ENCODE data around the gene RNF213.

Gene RNF213

GRCh38 chr17:80422981-80423380, 162.3 kb downstream of the RNF213 start:
- DNase-seq (ENCODE audit: low read depth, low spot score) = no peak

DNA sequence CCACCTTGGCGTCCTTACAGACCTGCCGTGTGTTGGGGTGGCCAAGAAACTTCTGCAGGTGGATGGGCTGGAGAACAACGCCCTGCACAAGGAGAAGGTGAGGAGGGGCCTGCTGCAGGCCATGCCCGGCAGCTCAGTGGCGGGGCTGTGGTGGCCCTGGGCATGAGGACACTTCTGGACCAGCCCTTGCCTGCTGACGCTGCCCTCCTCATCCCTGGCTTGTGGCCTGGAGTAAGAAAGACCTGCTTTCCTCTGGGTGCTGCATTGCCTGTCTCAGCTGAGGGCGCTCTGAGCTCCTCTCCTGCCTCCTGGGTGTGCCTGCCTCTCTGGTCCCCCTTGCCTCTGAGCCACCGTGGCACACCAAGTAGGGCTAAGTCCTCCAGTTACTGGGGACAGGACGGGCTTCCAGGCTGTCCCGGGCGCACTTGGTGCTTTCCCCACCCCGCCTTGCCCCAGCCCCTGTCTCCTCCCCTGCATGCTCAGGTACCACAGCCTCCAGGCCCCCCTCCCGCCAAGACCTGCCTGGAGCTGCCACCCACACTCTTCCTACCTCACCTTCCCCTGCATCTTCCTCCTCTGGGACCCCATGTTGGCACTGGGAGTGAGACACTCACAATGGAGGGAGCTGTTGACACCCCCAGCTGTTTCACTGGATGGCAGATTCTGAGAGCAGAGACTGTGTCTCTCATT, 163.0 kb downstream of the RNF213 start:
- H3K27ac ChIP-seq = no peak overlapping the region
- DNase-seq (ENCODE audit: low read depth, low spot score) = no peak

More at GRCh38 chr17:80422981-80423380, 162.3 kb downstream of the RNF213 start:
- no peak overlapping the region for H3K27ac ChIP-seq

- no peak overlapping the region for H3K27ac ChIP-seq
Observed at GRCh38 chr17:80424261-80424660, 163.6 kb downstream of the RNF213 start.

DNA sequence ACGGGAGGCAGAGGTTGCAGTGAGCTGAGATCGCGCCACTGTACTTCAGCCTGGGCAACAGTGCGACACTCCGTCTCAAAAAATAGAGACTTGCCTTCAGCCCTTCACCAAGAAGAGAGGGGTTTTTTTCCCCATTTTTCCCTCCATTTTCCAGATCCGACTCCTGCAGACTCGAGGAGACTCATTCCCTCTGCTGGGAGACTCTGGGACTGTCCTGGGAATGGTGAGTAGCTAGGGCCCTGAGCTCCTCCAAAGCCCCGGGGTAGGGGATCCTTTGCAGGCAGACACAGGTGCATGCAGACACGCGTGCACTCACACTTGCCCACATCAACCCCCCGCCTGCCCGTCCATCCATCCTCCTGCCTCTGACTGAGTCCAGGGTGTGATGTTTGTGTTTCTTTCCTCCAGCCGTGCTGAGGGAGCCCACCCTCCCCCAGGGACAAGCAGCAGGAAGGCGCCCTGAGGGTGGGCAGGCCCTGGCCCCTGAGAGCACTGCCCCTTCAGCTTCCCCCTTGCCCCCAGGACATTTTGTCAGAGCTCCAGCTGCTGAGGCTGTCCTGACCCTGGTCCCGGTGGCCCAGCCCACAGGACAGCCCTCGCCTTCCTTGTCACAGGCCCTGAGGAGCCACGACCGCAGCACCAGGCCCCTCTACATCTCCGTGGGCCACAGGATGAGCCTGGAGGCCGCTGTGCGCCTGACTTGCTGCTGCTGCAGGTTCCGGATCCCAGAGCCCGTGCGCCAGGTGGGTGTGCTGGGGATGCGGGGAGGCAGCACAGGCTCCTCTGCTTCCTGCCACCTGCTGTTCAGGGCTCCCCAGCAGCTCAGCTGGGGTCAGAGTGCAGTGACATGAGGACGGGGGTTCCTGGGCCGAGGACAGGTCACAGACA, 164.5 kb downstream of the RNF213 start:
- DNase-seq (ENCODE audit: low read depth, low spot score) = no peak
- no peak overlapping the region for H3K27ac ChIP-seq

More at GRCh38 chr17:80424261-80424660, 163.6 kb downstream of the RNF213 start:
- no peak for DNase-seq (ENCODE audit: low read depth, low spot score)

DNA sequence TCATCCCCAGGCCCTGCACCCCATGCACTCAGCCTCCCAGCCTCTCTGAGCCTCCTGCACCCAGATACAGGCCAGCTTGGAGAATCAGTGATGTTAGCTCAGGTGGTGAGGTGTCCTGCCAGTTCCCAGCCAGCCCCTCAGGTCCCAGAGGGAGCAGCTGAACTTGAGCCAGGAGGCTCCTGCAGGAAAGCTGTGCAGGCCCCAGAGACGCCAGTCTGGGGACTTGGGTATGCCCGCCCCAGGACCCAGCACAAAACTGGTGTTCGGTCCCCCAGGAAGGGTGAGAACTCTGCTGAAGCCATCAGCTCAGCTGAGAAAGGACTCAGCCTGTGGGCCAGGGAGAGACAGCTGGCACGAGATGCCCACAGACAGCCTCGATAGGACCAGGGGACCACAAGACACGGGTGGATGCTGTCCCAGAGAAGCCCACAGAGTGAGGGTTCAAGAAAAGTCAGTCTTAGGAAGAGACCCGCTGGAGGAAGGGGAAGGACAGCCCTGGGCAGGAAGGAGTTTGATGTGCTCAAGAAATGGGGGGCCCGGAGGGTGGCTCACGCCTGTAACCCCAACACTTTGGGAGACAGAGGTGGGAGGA, 165.3 kb downstream of the RNF213 start:
- H3K27ac ChIP-seq = no peak overlapping the region
- no peak for DNase-seq (ENCODE audit: low read depth, low spot score)

DNA sequence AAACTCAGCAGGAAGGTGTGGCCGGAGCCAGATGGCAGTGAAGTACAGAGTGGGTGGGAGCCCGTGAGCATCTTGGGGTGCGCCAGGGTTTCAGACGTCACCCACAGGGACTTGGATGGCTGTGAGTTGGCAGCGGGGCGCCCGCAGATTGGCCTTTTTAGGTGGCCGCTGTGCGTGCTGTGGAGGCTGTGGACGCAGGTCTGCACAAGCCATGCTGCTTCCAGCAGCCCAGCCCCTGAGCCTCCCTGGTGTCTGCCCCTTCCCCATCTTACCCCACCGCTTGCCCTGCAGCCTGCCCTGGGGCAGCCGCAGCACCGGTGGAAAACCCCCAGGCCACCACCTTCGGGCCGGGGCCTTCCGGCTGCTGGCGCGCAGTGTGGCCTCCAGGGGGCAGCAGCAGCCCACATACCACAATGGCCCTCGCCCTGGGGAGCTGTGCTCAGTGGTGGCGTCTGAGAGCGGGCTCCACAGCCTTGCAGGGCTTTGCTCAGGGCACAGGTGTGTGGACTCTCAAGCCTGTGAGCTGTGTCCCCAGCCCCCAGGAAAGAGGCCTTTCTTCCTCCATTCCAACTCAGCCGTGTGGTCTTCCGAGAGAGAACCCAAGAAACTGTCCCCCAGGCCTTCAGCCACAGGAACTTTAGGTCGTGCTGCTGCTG, 166.1 kb downstream of the RNF213 start:
- no peak for DNase-seq (ENCODE audit: low read depth, low spot score)
- H3K27ac ChIP-seq = no peak overlapping the region

DNA sequence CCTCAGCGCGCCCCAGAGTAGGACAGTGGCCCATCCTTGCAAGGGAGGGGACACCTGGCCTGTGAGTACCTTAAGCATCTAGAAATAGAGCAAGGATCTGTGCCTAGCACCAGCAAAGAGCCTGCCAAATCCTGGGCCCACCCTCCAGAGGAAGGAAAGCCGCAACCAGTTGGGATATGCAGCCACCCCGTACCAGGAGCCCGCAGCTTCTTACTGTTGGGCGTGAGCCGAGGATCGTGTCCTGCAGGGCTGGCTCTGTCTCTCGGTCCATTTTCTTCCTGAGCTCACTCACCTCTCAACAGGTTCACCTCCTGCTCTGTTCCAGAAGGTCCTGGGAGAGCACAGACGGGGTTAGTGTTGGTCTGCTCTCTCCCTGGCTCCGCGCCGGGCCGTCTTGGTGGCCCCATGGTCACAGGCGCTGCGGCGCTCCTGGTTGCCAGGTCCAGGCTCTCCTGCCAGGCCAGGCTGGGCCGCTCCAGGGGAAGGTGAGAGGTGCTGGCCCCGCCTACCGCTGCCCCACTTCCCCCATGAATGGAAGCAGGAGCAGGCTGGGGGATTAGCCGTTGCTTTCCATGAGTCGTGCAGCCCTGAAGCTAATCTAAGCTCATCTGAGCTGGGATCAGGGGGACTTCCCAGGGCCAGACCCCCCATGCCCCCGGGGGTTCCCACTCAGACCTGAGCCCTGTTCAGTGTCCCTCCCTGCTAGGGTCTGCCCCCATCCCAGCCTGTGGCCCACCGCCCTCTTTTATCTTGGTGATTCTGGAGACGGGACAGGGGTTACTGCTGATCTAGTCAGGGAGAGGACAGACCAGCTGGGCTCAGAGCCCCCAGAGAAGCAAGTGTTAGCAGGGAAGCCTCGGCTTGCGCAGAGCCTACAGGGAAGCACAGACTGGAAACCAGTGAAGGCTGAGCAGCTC, 167.0 kb downstream of the RNF213 start:
- DNase-seq (ENCODE audit: low read depth, low spot score) = no peak
- no peak overlapping the region for H3K27ac ChIP-seq

- no peak overlapping the region for H3K27ac ChIP-seq
- no peak for DNase-seq (ENCODE audit: low read depth, low spot score)
Observed at GRCh38 chr17:80428363-80428762, 167.7 kb downstream of the RNF213 start.

DNA sequence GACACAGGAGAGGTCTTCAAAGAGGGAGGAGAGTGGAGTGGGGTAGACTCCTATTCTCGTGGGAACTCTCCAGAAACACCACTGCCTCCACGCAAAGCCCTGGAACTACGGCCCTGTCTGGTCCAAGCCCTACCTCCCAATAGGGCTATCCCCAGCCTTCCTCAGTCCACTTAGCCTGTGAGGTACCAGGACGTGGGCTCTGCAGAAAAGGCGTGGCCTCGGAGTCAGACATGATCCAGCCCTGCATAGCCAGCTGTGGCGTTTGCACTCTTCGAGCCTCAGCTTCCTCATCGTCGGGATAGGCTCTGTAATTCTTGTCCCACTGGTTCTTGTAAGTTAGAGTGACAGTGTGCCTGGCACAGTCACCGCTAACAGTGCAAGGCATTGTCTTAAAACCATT, 168.1 kb downstream of the RNF213 start:
- no peak for DNase-seq (ENCODE audit: low read depth, low spot score)

DNA sequence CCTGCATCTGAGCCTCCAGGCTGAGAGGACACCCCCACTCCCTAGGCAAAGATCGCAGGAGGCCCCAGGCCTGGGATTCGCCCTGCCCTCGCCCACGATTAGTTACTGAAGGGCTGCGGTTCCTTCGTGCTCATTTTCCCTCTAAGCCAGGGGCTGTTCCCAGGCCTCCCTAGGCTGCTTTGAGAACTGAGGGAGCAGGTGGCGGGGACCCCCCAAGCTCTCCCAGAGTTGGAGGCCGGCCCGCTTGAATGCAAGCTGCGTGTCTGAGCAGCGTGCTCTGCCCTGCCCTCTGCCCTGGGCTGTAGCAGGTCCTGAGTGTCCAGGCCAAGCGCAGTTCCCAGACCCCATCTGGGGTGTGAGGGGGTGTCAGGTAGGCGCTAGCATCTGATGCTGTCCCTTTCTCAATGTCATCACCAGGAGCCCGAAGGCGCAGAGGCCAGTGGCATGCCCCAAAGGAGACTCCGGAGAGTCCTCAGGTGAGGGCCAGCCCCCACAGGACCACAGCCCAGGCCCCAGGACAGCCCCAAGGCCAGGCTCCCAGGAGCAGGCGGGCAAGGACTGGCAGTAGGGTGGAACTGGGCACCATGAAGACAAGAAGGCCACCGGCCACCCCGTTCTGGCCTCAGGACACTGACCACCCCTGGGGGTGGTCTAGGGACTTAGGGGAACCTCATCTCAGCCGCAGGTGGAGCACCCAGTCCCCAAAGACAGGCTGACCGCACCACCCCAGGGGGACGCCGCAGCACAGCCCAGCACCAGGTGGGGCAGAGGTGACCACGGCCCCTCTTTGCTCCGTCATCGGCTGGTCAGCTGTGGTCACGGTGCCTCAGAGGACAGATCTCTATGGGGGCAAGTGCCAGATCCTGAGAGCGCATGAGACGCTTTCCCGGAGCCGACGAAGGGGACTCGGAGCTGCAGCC, 169.0 kb downstream of the RNF213 start:
- no peak for DNase-seq (ENCODE audit: low read depth, low spot score)
- no peak overlapping the region for H3K27ac ChIP-seq

More for the DNA sequence above, 168.1 kb downstream of the RNF213 start:
- no peak overlapping the region for H3K27ac ChIP-seq

- H3K27ac ChIP-seq = no peak overlapping the region
- DNase-seq (ENCODE audit: low read depth, low spot score) = no peak
Observed at GRCh38 chr17:80430446-80431245, 170.0 kb downstream of the RNF213 start.

DNA sequence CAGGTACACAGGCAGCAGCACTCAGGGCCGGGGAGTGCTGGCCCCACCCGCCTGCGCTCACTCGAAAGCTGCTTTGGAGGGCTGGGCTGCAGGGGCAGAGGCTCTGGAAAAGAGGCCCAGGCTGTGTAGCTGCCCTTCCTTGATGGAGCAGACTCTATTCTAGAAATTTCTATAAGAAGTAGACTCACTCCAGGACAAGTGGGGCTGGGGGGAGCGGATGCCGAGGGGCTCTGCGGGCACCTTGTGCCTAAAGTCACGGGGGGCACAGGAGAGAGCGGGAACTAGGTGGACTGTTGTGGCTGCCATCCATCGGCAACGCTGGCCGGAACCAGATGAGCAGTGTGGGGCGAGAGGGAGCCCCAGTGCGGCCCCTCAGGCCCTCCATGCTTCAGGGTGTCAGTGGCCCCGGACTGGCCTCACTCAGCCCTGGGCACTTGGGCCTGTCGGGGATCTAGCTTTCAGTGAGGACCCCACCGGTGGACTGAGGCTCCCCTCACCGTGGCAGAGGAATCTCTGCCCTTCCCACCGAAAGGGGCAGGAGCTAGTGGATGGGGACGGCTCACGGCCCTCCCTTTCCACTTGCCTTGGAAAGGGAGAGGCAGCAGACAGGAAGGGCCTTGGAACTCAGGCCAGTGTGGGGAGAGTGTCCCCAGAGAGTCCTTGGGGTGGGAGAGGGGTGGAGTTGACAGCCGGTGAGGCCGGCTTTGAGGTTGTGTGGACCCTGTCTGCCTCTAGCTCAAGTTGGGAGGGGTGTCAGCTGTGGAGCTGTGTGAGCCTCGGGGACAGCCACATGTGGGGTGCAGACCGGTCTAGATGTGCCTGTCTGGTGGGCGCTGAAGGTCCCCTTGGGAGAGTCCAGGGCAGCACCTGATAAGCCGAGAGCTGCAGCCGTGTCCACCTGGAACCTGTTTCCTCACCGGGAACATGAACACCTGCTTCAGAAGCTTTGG, 170.9 kb downstream of the RNF213 start:
- DNase-seq (ENCODE audit: low read depth, low spot score) = no peak
- no peak overlapping the region for H3K27ac ChIP-seq

- H3K27ac ChIP-seq = no peak overlapping the region
- DNase-seq (ENCODE audit: low read depth, low spot score) = no peak
Observed at GRCh38 chr17:80432350-80432955, 171.8 kb downstream of the RNF213 start.

- no peak overlapping the region for H3K27ac ChIP-seq
- DNase-seq (ENCODE audit: low read depth, low spot score) = no peak
Observed at GRCh38 chr17:80432961-80433550, 172.4 kb downstream of the RNF213 start.

GRCh38 chr17:80433916-80434666, 173.4 kb downstream of the RNF213 start:
- DNase-seq (ENCODE audit: low read depth, low spot score) = no peak
- no peak overlapping the region for H3K27ac ChIP-seq

Data from epithelial cell of prostate (primary cell).